Thoracic aorta (tissue), 2 donors: ENCODE data around the gene GNB4. TPM values are rescaled to one million over a fixed set of nuclear protein-coding genes. Genes with fewer than 3 reads are reported as not detected.

Experiments used
- ATAC-seq: fragments of 150-250 bp; one replicate; pipeline ENCODE4 v1.8.0; 2017; ENCODE audit warnings: low read depth; ENCODE audit not compliant: insufficient number of reproducible peaks, low FRiP score
- DNase-seq: peaks from one replicate; pipeline ENCODE4 v3.0.0-alpha.2; 2020; ENCODE audit warnings: low spot score
- H3K27ac ChIP-seq, 2 donors: fragments of 200-600 bp; sonication (generic); 1 replicate in 1 of 2; 2 replicates in 1 of 2; pipeline ENCODE4 v1.5.1; 2016; ENCODE audit warnings: mild to moderate bottlenecking in 2 of 2, moderate library complexity in 2 of 2
- H3K27me3 ChIP-seq: fragments of 200-600 bp; sonication (generic); replicated peaks from 2 replicates; pipeline ENCODE4 v1.6.0; 2016; ENCODE audit warnings: mild to moderate bottlenecking; ENCODE audit not compliant: insufficient read depth
- H3K36me3 ChIP-seq: fragments of 200-600 bp; sonication (generic); one replicate; pipeline ENCODE4 v1.5.1; 2016
- H3K4me1 ChIP-seq, 2 donors: fragments of 200-600 bp; sonication (generic); 1 replicate in 1 of 2; 2 replicates in 1 of 2; pipeline versions ENCODE4 v1.5.1 to v1.6.0; 2016; ENCODE audit warnings: low read depth in 2 of 2, mild to moderate bottlenecking in 1 of 2; ENCODE audit not compliant: control insufficient read depth in 1 of 2
- H3K4me3 ChIP-seq: fragments of 200-600 bp; sonication (generic); 2 replicates; pipeline ENCODE4 v1.5.1; 2016; ENCODE audit warnings: mild to moderate bottlenecking
- H3K9me3 ChIP-seq: fragments of 200-600 bp; sonication (generic); 2 replicates; pipeline ENCODE4 v1.5.1; 2016
- total RNA-seq, 2 donors: library from RNA; depleted of rRNA; stranded (reverse); fragments of >200 nt; gene quantifications; one replicate each; pipeline versions ENCODE4 v1.1.0 to v1.2.3, GENCODE V29; 2016
- TF ChIP-seq, protein P1 (sequence below): fragments of 200-600 bp; sonication (generic); IDR thresholded peaks from one replicate; pipeline ENCODE4 v1.5.1; 2019; ENCODE audit warnings: antibody characterized with exemption

The GNB4 gene
- total RNA-seq, 2 donors from 2014 or later, result 66.2 to 66.7 TPM

- no peak overlapping the region for H3K4me3 ChIP-seq
- TF ChIP-seq, protein P1, sequence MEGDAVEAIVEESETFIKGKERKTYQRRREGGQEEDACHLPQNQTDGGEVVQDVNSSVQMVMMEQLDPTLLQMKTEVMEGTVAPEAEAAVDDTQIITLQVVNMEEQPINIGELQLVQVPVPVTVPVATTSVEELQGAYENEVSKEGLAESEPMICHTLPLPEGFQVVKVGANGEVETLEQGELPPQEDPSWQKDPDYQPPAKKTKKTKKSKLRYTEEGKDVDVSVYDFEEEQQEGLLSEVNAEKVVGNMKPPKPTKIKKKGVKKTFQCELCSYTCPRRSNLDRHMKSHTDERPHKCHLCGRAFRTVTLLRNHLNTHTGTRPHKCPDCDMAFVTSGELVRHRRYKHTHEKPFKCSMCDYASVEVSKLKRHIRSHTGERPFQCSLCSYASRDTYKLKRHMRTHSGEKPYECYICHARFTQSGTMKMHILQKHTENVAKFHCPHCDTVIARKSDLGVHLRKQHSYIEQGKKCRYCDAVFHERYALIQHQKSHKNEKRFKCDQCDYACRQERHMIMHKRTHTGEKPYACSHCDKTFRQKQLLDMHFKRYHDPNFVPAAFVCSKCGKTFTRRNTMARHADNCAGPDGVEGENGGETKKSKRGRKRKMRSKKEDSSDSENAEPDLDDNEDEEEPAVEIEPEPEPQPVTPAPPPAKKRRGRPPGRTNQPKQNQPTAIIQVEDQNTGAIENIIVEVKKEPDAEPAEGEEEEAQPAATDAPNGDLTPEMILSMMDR, result no peak
- H3K36me3 ChIP-seq, result peaks cover 28% of the 10 kb centered on the region
- no peak overlapping the region for H3K27ac ChIP-seq
- peaks cover 18 to 21% of the 10 kb centered on the region in 2 donors for H3K4me1 ChIP-seq
- no peak for DNase-seq
- no peak for ATAC-seq
- no peaks in the 10 kb centered on the region for H3K9me3 ChIP-seq
- H3K27me3 ChIP-seq, result no peaks in the 10 kb centered on the region
Measured at GRCh38 chr3:179418610-179419009, 32.7 kb downstream of the GNB4 start.

DNA sequence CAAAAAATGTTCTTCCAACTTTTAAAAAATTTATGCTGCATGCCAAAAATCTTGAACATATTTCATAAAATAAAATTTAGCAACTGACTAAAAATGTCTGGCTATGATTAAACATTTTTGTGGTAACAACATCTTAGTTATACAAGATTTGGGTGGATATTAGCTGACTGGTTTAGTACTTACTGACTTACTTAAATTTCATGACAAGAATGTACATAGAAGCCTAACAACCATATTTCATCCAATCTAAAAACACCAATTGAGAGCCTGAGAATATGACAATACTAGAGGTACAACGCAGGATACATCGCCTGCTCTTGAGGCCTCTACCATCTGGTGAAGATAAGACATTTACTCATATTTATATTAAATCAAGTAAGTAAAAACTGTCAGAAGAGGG lies 34.6 kb downstream of the GNB4 start:
- no peak overlapping the region for H3K4me3 ChIP-seq
- H3K36me3 ChIP-seq, result peaks cover 28% of the 10 kb centered on the region
- ATAC-seq, result no peak
- H3K27ac ChIP-seq, result peak overlapping the region in 1 of 2 donors; percentile 51
- no peaks in the 10 kb centered on the region for H3K9me3 ChIP-seq
- no peak for DNase-seq
- H3K27me3 ChIP-seq, result no peaks in the 10 kb centered on the region
- TF ChIP-seq, protein P1, result no peak
- peaks cover 17 to 18% of the 10 kb centered on the region in 2 donors for H3K4me1 ChIP-seq

DNA sequence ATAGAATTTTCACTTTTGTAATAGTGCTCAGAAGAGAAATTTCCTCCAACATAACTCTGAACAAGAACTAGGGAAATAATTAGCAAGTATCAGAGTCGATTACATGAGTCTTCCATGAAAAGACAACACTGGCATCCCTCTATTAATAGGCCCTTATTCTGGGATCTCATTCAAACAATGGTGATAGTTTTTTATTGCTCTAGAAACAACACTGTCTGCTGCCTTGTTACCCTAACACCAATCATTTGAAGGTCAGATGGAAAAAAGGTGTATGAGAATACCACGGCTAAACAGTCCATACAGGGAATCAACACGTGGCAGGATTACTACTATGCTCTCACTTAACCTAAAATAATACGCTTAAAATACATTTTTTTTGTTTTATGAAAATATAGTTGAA lies 35.9 kb downstream of the GNB4 start:
- ATAC-seq (no peak), DNase-seq (no peak)
- Histone ChIP-seq H3K4me1 (peaks cover 14% of the 10 kb centered on the region in 2 donors), H3K27ac (no peak overlapping the region), H3K4me3 (no peak overlapping the region), H3K36me3 (peaks cover 28% of the 10 kb centered on the region), H3K9me3 (no peaks in the 10 kb centered on the region), H3K27me3 (no peaks in the 10 kb centered on the region)
- TF ChIP-seq, protein P1, result no peak

- no peak for DNase-seq
- no peak overlapping the region for H3K27ac ChIP-seq
- H3K27me3 ChIP-seq, result no peaks in the 10 kb centered on the region
- peaks cover 14% of the 10 kb centered on the region in 2 donors for H3K4me1 ChIP-seq
- H3K36me3 ChIP-seq, result peaks cover 28% of the 10 kb centered on the region
- TF ChIP-seq, protein P1, result no peak
- no peak for ATAC-seq
- H3K4me3 ChIP-seq, result no peak overlapping the region
- H3K9me3 ChIP-seq, result no peaks in the 10 kb centered on the region
Measured at GRCh38 chr3:179414804-179415203, 36.5 kb downstream of the GNB4 start.

- DNase-seq (no peak), ATAC-seq (no peak)
- Histone ChIP-seq H3K27me3 (no peaks in the 10 kb centered on the region), H3K4me3 (no peak overlapping the region), H3K36me3 (peaks cover 20% of the 10 kb centered on the region), H3K4me1 (peaks cover 0 to 2% of the 10 kb centered on the region in 2 donors), H3K27ac (no peak overlapping the region), H3K9me3 (no peaks in the 10 kb centered on the region)
- TF ChIP-seq, protein P1, result no peak
Measured at GRCh38 chr3:179410999-179411398, 40.3 kb downstream of the GNB4 start.
